IMR-90 (cell line): ENCODE data around the gene SLIT3. TPM values are rescaled to one million over a fixed set of nuclear protein-coding genes. Genes with fewer than 3 reads are reported as not detected.

ENCODE experiments used
- ATAC-seq: fragments of 200-7000 bp; cut with Tn5 transposase; 2 replicates; pipeline ENCODE4 v1.9.1; 2020; ENCODE audit warnings: low read depth, mild to moderate bottlenecking, moderate library complexity
- BruUV-seq: library from RNA; stranded (reverse); fragments of 400-500 nt; replicated peaks from 2 replicates; lab custom pipeline; 2021; lab: Mats Ljungman, UMichigan
- CTCF ChIA-PET: fragments of 300-600 bp; formaldehyde crosslinking; extraction: SDS; loops from one replicate; lab custom pipeline; 2021; ENCODE audit warnings: antibody characterized with exemption; lab: Yijun Ruan, JAX
- POLR2A ChIA-PET: fragments of 300-600 bp; sonication (Branson Sonifier 250); formaldehyde crosslinking; loops from one replicate; lab custom pipeline; 2022; ENCODE audit warnings: antibody characterized with exemption; ENCODE audit not compliant: unreplicated experiment; lab: Charles Lee
- DNase-seq: peaks from one replicate; pipeline ENCODE4 v3.0.0; 2013
- H2AFZ ChIP-seq: replicated peaks from 2 replicates; pipeline ENCODE3; 2013; ENCODE audit warnings: low read length, mild to moderate bottlenecking; ENCODE audit not compliant: poor library complexity
- H2AK5ac ChIP-seq: 2 replicates; pipeline ENCODE4 v1.6.1; 2013; ENCODE audit warnings: low read depth, low read length, inconsistent platforms
- H2AK9ac ChIP-seq: replicated peaks from 2 replicates; pipeline ENCODE3; 2013; ENCODE audit warnings: mild to moderate bottlenecking, low read depth, low read length, moderate library complexity; ENCODE audit not compliant: poor library complexity
- H2BK120ac ChIP-seq: 2 replicates; pipeline ENCODE4 v1.6.1; 2013; ENCODE audit warnings: low read depth, low read length, inconsistent platforms
- H2BK15ac ChIP-seq: 3 replicates; pipeline ENCODE4 v1.6.1; 2013; ENCODE audit warnings: low read depth, low read length, inconsistent platforms
- H2BK20ac ChIP-seq: 2 replicates; pipeline ENCODE4 v1.6.1; 2013; ENCODE audit warnings: low read depth, mild to moderate bottlenecking, inconsistent platforms, low read length, moderate library complexity
- H2BK5ac ChIP-seq: 2 replicates; pipeline ENCODE4 v1.6.1; 2013; ENCODE audit warnings: mild to moderate bottlenecking, low read depth, low read length, inconsistent platforms; ENCODE audit not compliant: poor library complexity, severe bottlenecking
- H3K14ac ChIP-seq: replicated peaks from 2 replicates; pipeline ENCODE4 v1.6.1; 2013; ENCODE audit warnings: low read depth, low read length, inconsistent platforms
- H3K18ac ChIP-seq: 2 replicates; pipeline ENCODE4 v1.6.1; 2013; ENCODE audit warnings: low read depth, low read length, control low read depth
- H3K23ac ChIP-seq: 2 replicates; pipeline ENCODE4 v1.6.1; 2013; ENCODE audit warnings: low read depth, low read length, inconsistent platforms
- H3K27ac ChIP-seq: 2 replicates; pipeline ENCODE4 v1.5.1; 2013; ENCODE audit warnings: mild to moderate bottlenecking, control low read depth, low read length; ENCODE audit not compliant: insufficient read depth
- H3K27me3 ChIP-seq: 2 replicates; pipeline ENCODE4 v1.6.1; 2013; ENCODE audit warnings: low read length; ENCODE audit not compliant: control insufficient read depth, insufficient read depth
- H3K36me3 ChIP-seq: 2 replicates; pipeline ENCODE4 v1.6.1; 2013; ENCODE audit warnings: low read length, mixed read lengths; ENCODE audit not compliant: control insufficient read depth, insufficient read depth
- H3K4ac ChIP-seq: 2 replicates; pipeline ENCODE4 v1.6.1; 2013; ENCODE audit warnings: low read depth, low read length, inconsistent platforms
- H3K4me1 ChIP-seq: 2 replicates; pipeline ENCODE4 v1.6.1; 2013; ENCODE audit warnings: low read length, mixed read lengths; ENCODE audit not compliant: control insufficient read depth, insufficient read depth
- H3K4me2 ChIP-seq: 2 replicates; pipeline ENCODE4 v1.6.1; 2013; ENCODE audit warnings: low read depth, mild to moderate bottlenecking, control low read depth, low read length, moderate library complexity
- H3K4me3 ChIP-seq: 2 replicates; pipeline ENCODE4 v1.5.1; 2013; ENCODE audit warnings: low read depth, mild to moderate bottlenecking, control low read depth, low read length, moderate library complexity; ENCODE audit not compliant: insufficient read depth
- H3K56ac ChIP-seq: 2 replicates; pipeline ENCODE4 v1.6.1; 2013; ENCODE audit warnings: low read length, inconsistent platforms; ENCODE audit not compliant: insufficient read depth; ENCODE audit errors: extremely low read depth
- H3K79me1 ChIP-seq, 2 experiments: 2 replicates each; pipeline ENCODE4 v1.6.1; 2013; ENCODE audit warnings: low read length in 2 of 2, inconsistent platforms in 1 of 2, low read depth in 1 of 2
- H3K9ac ChIP-seq: 2 replicates; pipeline ENCODE4 v1.6.1; 2013; ENCODE audit warnings: low read depth, low read length, control low read depth
- H3K9me1 ChIP-seq: 2 replicates; pipeline ENCODE4 v1.6.1; 2013; ENCODE audit warnings: low read length, inconsistent platforms; ENCODE audit not compliant: insufficient read depth
- H3K9me3 ChIP-seq: 2 replicates; pipeline ENCODE4 v1.6.1; 2013; ENCODE audit warnings: low read length; ENCODE audit not compliant: control insufficient read depth, insufficient read depth
- H4K20me1 ChIP-seq: 2 replicates; pipeline ENCODE4 v1.6.1; 2013; ENCODE audit warnings: low read length, inconsistent platforms; ENCODE audit not compliant: insufficient read depth
- H4K5ac ChIP-seq: 2 replicates; pipeline ENCODE4 v1.6.1; 2013; ENCODE audit warnings: mild to moderate bottlenecking, low read depth, low read length, control low read depth
- H4K8ac ChIP-seq, 2 experiments: 2 replicates each; pipeline ENCODE4 v1.6.1; 2013; ENCODE audit warnings: low read depth in 2 of 2, low read length in 2 of 2, control low read depth in 1 of 2, inconsistent platforms in 1 of 2
- H4K91ac ChIP-seq: 2 replicates; pipeline ENCODE4 v1.6.1; 2013; ENCODE audit warnings: low read depth, low read length, inconsistent platforms; ENCODE audit not compliant: insufficient read depth
- BHLHE40 ChIP-seq: fragments of 150-350 bp; IDR thresholded peaks from 2 replicates; pipeline ENCODE4 v1.6.1; 2016; ENCODE audit warnings: mild to moderate bottlenecking, low read depth, low read length
- CEBPB ChIP-seq: IDR thresholded peaks from 2 replicates; pipeline ENCODE4 v1.6.1; 2012; ENCODE audit warnings: low read depth, low read length, improper control_type of control experiment
- CHD1 ChIP-seq: IDR thresholded peaks from 2 replicates; pipeline ENCODE4 v1.6.1; 2012; ENCODE audit warnings: low read depth, low read length, improper control_type of control experiment
- CTCF ChIP-seq: conservative IDR thresholded peaks from 2 replicates; pipeline ENCODE4 v1.5.1; 2012; ENCODE audit warnings: mild to moderate bottlenecking, low read depth, low read length, improper control_type of control experiment
- MXI1 ChIP-seq: IDR thresholded peaks from 2 replicates; pipeline ENCODE4 v1.6.1; 2012; ENCODE audit warnings: low read depth, mild to moderate bottlenecking, low read length, moderate library complexity, borderline replicate concordance
- NFE2L2 ChIP-seq: fragments of 150-350 bp; IDR thresholded peaks from 2 replicates; pipeline ENCODE4 v1.6.1; 2016; ENCODE audit warnings: low read depth, mild to moderate bottlenecking, low read length
- POLR2A ChIP-seq: IDR thresholded peaks from 2 replicates; pipeline ENCODE4 v1.6.1; 2012; ENCODE audit warnings: mild to moderate bottlenecking, low read depth, low read length
- RAD21 ChIP-seq: IDR thresholded peaks from 2 replicates; pipeline ENCODE4 v1.6.1; 2012; ENCODE audit warnings: low read length, improper control_type of control experiment
- USF2 ChIP-seq: fragments of 150-350 bp; IDR thresholded peaks from 2 replicates; pipeline ENCODE4 v1.6.1; 2017; ENCODE audit warnings: mild to moderate bottlenecking, antibody characterized with exemption, low read length, low read depth
- WGBS, 2 experiments: methylation state at CpG; one replicate each; pipeline versions ENCODE4 v1.1.5 to v1.1.7; 2013; ENCODE audit warnings: missing lambda C conversion rate in 2 of 2; ENCODE audit not compliant: insufficient read length in 1 of 2; ENCODE audit errors: extremely low coverage in 2 of 2; 5-methylcytosine and 5-hydroxymethylcytosine counted together
- dilution Hi-C: fragments of 300-500 bp; cut with HindIII; formaldehyde crosslinking; loops from one replicate; pipeline ENCODE4 v1.14.3; 2018; ENCODE audit warnings: low sequenced_read_pairs; ENCODE audit not compliant: unreplicated experiment
- in situ Hi-C: fragments of 300-500 bp; cut with MboI; formaldehyde crosslinking; loops from 3 replicates; pipeline ENCODE4 v1.14.3; 2019; ENCODE audit warnings: low sequenced_read_pairs, inconsistent platforms, mixed read lengths
- intact Hi-C: fragments of 100-400 bp; cut with micrococcal nuclease; formaldehyde crosslinking; loops from 2 replicates; pipeline ENCODE4 v1.10.0; 2022
- polyA plus RNA-seq, 3 experiments: library from polyadenylated mRNA; depleted of rRNA; stranded (reverse); fragments of >200 nt; gene quantifications; 2 replicates each; pipeline ENCODE4 v1.2.3, GENCODE V29; 2012; ENCODE audit warnings: low replicate concordance in 1 of 3
- total RNA-seq: library from RNA; depleted of rRNA; stranded (reverse); fragments of >200 nt; gene quantifications from 2 replicates; pipeline ENCODE4 v1.2.3, GENCODE V29; 2012

SLIT3 gene
- total and polyA plus RNA-seq, 2 of the 4 experiments (the other 2 are of a cell fraction): 0.18 to 0.50 TPM

DNA sequence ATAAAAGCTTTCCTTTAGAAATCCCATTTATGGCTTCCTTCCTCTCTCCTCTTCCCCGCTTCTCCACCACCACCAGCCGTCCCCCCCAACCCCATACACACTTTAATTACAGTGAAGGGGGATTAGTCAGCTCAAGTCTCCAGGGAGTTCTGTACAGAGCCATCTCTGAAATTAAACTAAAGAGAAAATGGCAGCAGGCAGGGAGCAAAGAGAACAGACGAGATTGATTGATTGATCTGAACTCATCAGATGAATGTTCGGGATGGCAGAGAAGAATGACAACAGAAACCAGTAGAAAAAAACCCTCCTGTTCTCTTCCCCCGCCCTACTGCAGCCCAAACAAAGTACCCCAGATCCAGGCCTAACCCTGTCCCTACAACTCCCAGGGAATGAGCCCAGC, 480.1 kb downstream of the SLIT3 start:
- no peak overlapping the region for H3K18ac ChIP-seq
- TF ChIP-seq MXI1 (no peak), RAD21 (no peak), NFE2L2 (no peak), BHLHE40 (no peak), CEBPB (no peak), USF2 (no peak), CHD1 (no peak), CTCF (no peak), POLR2A (no peak)

More for the DNA sequence above, 480.1 kb downstream of the SLIT3 start:
- no peak overlapping the region for H3K14ac ChIP-seq
- no CpG with 5 or more reads among the region's 5 CpGs for whole genome bisulfite sequencing, 2 experiments
- dilution Hi-C loops: no loop called here
- intact Hi-C loops: no loop called here
- H2AK5ac ChIP-seq: no peak overlapping the region
- H3K27me3 ChIP-seq: no peaks in the 10 kb centered on the region
- H2AFZ ChIP-seq: no peak overlapping the region
- H2AK9ac ChIP-seq: no peak overlapping the region
- H3K9ac ChIP-seq: no peak overlapping the region
- in situ Hi-C loops: loop anchor here (25.0 kb wide), 1 partner anchor 559 kb away; no protein-coding TSS in a partner anchor
- H3K4me1 ChIP-seq: no peaks in the 10 kb centered on the region
- no peak overlapping the region for H4K8ac ChIP-seq
- no peaks in the 10 kb centered on the region for H3K79me1 ChIP-seq
- H3K4me2 ChIP-seq: no peak overlapping the region
- no peak overlapping the region for H2BK15ac ChIP-seq
- H3K36me3 ChIP-seq: no peaks in the 10 kb centered on the region
- no peaks in the 10 kb centered on the region for H4K20me1 ChIP-seq
- no peak overlapping the region for H4K91ac ChIP-seq
- ChIA-PET POLR2A (no interaction called here), CTCF (interaction anchor here (0.5 kb wide), 1 partner anchor 136 kb away, joined by 3 read pairs; no protein-coding TSS in a partner anchor)
- H3K27ac ChIP-seq: no peak overlapping the region
- H4K5ac ChIP-seq: no peak overlapping the region
- BruUV-seq: no TSS peak
- no peak overlapping the region for H2BK120ac ChIP-seq
- H3K4me3 ChIP-seq: no peak overlapping the region
- no peak for ATAC-seq
- H3K4ac ChIP-seq: no peak overlapping the region
- no peak overlapping the region for H3K56ac ChIP-seq
- no peaks in the 10 kb centered on the region for H3K9me1 ChIP-seq
- H3K23ac ChIP-seq: no peak overlapping the region
- no peak overlapping the region for H2BK20ac ChIP-seq
- no peaks in the 10 kb centered on the region for H3K9me3 ChIP-seq
- no peak overlapping the region for H2BK5ac ChIP-seq
- DNase-seq: no peak
